GDM1 (cell line): Measurements from ENCODE around the gene CDK17.

ENCODE experiments used
- DNase-seq: peaks from one replicate; lab custom pipeline; 2025; lab: John Stamatoyannopoulos, UW

The CDK17 gene

GRCh38 chr12:96261557-96261956, 138.7 kb downstream of the CDK17 start:
- no peak for DNase-seq

DNA sequence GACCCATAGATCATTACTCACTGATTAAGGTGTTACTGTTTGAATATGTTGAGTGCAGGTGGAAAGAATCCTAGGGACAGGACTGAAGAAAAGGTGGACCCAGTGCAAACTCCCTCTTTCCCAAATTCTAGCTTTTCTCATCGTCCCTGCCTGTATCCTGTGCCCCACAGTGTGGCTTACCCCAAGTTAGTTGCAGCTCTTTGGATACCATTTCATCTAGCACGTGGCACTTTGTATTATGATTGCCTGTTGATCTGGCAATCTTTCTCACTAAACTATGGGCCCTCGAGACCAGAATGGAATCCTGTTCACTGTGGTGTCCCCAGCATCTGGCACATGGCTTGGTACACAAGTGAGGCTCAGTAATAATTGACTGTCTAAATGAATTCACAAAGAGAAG, 139.6 kb downstream of the CDK17 start:
- no peak for DNase-seq

DNA sequence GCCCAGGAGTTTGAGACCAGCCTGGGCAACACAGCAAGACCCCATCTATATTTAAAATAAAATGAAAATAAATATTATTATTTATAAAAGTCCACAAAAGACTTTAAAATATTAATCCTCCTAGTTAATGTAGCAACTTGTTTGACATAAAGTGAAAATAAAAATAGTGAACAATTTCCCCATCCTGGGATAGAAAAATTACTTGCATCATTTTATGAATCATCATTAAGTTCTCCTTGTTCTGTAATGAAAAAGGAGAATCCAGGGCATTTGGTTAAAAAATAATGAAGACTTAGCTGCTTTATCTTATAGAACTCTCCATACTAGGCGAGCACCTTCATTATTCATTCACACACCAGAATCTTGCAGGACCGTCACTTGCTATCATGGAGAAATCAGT, 140.0 kb downstream of the CDK17 start:
- no peak for DNase-seq

- DNase-seq, result no peak
Observed at GRCh38 chr12:96258104-96258961, 141.9 kb downstream of the CDK17 start.

DNA sequence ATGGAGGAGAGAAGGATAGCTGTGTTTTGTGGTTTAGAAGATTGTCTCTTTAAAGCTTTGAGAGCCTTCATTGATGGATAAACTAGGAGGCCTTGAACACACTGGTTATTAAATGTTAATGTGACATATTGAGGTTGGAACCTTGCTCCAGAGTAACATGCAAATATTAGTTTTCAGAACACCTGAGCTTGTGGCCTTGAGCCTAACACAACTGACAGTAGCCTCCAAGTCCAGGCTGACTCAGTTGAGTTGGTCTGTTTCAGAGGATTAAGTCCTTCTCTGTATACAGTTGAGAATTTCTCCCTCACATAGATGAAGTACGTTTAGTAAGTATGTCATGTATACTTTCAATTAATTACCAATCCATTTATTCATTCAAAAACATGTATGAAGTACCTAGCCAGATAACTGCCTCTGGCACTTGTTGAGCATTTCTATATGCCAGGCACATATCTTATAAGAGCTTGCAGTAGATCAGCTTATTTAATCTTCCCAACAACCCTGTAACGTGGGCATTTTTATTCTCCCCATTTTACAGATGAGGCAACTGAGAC, 142.6 kb downstream of the CDK17 start:
- DNase-seq, result no peak

DNA sequence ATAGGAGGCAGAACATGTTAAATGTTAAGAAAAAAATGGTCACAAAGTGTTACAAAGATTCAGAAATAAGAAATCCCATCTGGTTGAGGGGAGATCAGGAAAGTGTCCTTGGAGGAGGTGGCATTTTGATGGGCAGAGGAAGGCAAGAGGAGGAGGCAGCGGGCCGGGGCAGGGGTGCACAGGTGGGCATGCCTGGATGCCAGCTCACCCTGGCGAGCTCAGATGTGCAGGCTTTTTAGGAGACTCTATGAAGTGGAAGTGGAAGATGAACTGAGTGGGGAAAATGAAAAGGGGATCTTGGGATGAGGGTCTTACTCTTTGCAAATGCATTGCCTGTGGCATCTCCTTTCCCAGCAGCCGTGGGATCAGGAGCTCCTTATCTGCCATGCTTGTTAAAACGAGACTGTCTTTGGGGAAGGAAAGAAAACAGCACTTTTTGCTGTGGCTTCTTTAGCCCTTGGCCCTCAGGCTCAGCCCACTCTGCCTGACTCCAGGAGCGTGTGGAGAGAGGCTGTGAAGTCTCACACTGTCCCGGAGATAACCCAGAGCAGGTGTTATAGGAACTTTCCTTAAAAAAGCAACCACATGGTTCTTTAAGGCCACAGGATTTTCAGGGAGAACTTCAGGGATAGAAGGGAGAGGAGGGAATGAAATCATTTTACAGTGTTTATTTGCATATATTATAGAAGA, 143.4 kb downstream of the CDK17 start:
- no peak for DNase-seq

- no peak for DNase-seq
Observed at GRCh38 chr12:96255077-96255476, 145.2 kb downstream of the CDK17 start.

GRCh38 chr12:96250119-96250685, 150.0 kb downstream of the CDK17 start:
- DNase-seq, result no peak

DNA sequence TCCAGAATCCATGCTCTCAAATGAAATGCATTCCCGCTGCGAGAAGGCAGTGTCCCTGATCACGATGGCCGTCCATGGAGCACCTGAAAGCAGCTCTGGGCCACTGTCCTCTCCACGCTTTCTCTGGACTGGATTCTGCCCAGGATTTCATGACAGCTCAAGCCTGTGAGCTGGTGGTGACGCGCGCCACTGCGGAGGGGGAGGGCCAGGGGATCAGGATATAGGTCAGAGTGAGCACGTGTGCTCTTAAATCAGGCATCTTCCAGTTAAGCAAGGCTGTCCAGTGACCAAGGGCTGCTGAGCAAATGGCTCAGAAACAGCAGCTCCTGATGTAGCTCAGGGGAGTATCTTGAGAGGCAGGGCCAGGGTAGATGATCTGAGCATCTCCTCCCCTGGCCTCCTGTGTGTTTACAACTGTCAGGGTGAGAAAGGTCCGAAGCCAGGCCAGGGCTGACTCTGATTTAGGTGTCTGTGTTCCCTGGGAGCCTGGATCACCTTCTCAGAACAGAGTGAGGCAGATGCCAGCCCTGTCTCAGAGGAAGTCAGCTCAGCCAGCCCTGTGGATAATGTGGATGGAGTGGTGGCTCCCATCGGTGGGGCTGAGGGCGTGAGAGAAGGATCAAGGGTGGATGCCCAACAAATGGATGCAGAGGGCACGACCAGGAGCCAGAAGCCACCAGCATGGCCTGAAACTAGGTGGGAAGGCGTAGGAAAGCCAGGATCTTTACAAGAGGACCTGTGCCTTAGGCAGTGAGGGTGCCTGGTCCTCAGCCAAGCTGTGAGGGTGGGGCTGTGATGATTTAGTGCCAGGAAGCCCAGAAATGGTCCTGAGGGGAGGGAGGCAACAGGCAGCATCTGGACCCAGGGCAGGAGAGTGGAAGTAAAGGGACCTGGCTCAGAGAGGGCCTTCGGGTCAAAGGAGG, 150.8 kb downstream of the CDK17 start:
- no peak for DNase-seq

GRCh38 chr12:96248136-96248931, 151.9 kb downstream of the CDK17 start:
- no peak for DNase-seq

DNA sequence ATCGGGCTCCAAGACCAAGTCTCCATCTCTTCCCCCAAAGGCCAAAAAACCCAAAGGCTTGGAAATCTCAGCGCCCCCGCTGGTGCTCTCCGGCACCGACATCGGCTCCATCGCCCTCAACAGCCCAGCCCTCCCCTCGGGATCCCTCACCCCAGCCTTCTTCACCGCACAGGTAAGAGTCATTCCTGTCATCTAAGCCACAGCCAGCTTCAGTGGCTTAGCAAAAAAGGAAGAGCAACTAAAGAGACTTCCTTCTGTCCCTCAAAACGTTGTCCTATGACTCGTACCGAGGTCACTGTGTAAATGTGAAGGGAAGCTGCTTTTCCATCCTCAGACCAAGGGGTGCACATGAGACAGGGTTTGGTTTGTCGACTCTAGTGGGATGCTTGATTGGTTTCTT, 152.7 kb downstream of the CDK17 start:
- no peak for DNase-seq

DNA sequence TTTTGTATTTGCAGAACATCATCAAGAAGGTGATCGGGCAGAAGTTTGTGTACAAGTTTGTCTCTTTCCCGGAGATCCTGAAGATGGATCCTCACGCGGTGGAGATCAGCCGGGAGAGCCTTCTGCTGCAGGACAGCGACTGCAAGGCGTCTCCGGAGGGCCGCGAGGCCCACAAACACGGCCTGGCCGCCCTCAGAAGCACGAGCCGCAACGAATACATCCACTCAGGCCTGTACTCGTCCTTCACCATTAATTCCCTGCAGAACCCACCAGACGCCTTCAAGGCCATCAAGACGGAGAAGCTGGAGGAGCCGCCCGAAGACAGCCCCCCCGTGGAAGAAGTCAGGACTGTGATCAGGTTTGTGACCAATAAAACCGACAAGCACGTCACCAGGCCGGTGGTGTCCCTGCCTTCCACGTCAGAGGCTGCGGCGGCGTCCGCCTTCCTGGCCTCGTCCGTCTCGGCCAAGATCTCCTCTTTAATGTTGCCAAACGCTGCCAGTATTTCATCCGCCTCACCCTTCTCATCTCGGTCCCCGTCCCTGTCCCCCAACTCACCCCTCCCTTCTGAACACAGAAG, 153.2 kb downstream of the CDK17 start:
- DNase-seq, result no peak

DNA sequence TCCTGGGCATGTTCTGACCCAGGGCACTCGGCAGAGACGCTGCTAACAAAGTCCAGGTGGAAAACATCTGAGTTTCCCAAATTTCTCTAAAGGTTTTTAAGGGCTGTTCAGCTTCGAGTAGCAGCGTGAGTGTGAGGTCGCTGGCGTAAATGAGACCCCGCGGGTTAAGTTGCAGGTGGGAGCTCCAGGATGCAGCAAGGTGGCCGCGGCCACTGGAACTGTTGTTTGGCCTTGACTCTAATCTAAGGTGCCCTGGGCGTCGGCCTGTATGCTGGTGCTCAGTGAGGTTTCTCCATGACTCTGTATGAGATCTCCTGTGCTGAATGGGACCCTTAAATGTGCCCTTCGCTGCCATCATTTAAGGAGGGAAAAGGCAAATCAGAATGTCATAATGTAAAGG, 155.4 kb downstream of the CDK17 start:
- DNase-seq, result no peak

- DNase-seq, result no peak
Observed at GRCh38 chr12:96242597-96242996, 157.6 kb downstream of the CDK17 start.

DNA sequence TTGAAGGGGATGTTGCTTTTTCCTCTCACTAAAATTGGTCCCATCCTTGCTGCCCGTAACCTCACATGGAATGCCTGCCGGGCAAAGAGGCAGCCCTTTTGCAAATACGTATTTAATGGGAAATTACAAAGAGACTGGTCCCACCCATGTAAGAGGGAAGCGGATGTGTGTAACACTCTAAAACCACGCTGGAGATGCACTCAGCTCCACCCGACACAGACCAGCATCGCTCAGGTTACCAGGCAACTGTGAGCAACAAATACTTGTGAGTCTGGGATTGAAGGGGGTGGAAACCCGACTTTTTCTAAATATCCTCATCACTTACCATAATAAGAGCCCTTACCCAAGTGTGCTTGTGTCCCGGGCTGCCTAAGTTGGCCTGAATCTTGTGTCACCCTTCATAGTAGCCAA, 158.4 kb downstream of the CDK17 start:
- no peak for DNase-seq

GRCh38 chr12:96241431-96241830, 158.8 kb downstream of the CDK17 start:
- DNase-seq, result no peak

DNA sequence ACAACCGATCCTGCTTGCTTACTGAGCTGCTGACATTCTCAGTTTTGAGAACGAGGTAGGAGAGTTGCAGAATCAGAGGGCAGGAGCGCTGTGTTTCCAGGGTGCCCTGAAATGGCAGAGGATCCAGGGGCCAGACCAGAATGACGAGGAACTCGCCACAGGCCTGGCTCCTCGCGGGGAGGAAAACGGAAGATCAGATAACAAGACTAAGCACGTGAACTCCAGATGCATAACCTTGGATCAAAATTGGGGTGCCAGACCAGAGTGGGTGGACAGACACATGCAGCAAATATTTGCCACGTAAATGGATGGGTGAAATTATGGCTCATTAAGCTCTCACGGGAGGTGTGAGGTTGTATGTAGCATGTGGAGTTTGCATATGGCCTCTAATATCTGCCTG, 159.6 kb downstream of the CDK17 start:
- no peak for DNase-seq

DNA sequence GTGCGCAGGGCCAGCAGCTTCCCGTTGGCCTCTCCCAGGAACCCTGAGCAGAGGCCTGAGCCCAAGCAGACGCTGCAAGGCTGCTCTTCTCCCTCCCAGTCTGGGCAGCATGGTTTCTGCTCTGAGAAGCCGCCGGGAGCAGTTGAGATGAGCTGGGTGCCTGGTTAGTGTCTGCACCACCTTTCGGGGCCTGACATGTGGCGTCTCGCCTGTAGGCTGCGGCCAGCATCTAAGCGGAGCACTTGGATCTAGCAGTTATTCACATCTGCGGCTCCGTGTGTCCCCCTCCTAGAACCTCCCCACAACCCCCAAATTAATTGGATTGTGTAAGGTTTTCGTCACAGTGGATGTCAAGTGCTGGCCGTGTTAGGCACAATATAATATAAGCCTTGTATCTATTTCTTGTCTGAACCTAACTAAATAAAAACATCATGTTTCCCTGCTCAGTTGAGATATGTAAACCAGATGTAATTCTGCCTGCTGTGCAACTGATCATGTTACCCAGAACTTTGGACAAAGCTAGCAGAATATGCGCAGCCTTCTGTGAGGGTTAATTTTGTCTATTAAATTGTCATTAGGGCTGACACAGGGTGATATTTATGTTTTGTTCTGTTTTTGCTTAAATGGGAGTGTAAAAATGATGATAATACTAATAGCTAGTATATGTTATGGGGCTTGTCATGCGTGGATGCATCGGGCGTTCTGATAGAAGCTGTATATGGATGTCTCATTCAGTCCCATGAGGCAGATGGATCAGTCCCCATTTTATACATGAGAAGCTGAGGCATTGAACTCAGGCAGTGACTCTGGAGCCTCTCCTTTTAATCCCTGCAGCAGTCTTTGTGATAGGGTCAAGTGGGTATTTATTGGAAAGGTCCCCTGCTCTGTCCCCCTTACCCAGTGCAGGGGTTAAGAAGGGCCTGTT, 160.3 kb downstream of the CDK17 start:
- no peak for DNase-seq

DNA sequence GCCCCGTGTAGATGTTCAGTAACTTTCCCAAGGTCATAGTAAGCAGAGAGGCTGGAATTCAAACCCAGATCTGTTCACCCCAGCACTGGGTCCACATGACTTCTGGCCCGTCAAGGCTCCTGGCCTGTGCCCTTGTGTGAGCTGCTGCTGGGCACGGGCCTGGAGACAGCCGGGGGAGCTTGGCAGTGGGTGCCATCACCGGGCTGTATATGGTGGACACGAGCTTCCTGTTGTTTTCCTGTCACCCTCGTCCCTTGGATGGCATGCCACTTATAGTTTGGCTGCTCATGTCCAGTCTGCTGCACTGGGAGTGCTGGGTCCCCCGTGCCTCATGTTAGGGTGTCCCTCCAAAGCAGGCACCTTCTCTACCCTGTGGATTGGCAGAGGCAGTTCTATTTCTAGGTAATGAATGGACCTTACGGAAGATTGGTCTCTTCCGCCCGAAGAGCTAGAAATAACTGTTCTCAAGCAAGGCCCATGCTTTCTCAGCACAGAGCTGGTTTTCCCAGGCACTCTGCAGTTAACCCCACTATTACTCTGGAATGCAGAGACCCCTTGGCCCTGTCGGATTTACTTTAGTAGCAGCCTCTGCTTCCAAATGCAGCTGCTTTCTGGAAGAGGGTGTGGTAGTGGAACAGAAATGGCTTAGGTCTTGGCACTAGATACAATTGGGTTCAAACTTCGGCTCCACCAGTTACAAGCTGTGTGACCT, 161.7 kb downstream of the CDK17 start:
- DNase-seq, result no peak
